CD4-positive, alpha-beta T cell (primary cell): ENCODE results near the gene AOAH. TPM values are rescaled to one million over a fixed set of nuclear protein-coding genes. Genes with fewer than 3 reads are reported as not detected.
A peak's percentile ranks its signal among the peaks of the same experiment; 100 is the strongest.

Source experiments
- ATAC-seq: fragments of 200-7000 bp; cut with Tn5 transposase; one replicate; pipeline ENCODE4 v1.10.0; 2022; ENCODE audit warnings: mild to moderate bottlenecking; ENCODE audit not compliant: poor library complexity
- CTCF ChIA-PET: fragments of 350-600 bp; sonication (Branson Sonifier 250); formaldehyde crosslinking; loops from one replicate; lab custom pipeline; 2021; ENCODE audit warnings: antibody characterized with exemption, inconsistent platforms; lab: Charles Lee
- POLR2A ChIA-PET: fragments of 350-600 bp; sonication (Branson Sonifier 250); formaldehyde crosslinking; loops from one replicate; lab custom pipeline; 2021; ENCODE audit warnings: antibody characterized with exemption, inconsistent platforms; lab: Charles Lee
- DNase-seq, 14 experiments: peaks; one replicate each; pipeline ENCODE4 v3.0.0-alpha.2; 2013 to 2020; ENCODE audit warnings: mixed read lengths in 2 of 14
- H3K27ac ChIP-seq, 2 donors: one replicate each; pipeline versions ENCODE4 v1.5.1 to v1.7.0; 2013; ENCODE audit warnings: low read length in 2 of 2, low read depth in 1 of 2, mild to moderate bottlenecking in 1 of 2
- H3K27me3 ChIP-seq, 2 experiments: 1 replicate in 1 of 2; 2 replicates in 1 of 2; pipeline versions ENCODE4 v1.6.1 to v1.7.0; 2013; ENCODE audit warnings: low read length in 2 of 2, control low read depth in 1 of 2, mild to moderate bottlenecking in 1 of 2, moderate library complexity in 1 of 2; ENCODE audit not compliant: insufficient read depth in 2 of 2, control insufficient read depth in 1 of 2
- H3K36me3 ChIP-seq: one replicate; pipeline ENCODE4 v1.6.1; 2013; ENCODE audit warnings: low read length, control low read depth; ENCODE audit not compliant: insufficient read depth
- H3K4me1 ChIP-seq: one replicate; pipeline ENCODE4 v1.6.1; 2013; ENCODE audit warnings: low read length, control low read depth; ENCODE audit not compliant: insufficient read depth
- H3K4me3 ChIP-seq: one replicate; pipeline ENCODE4 v1.5.1; 2013; ENCODE audit warnings: mild to moderate bottlenecking, low read length, moderate library complexity
- H3K9me3 ChIP-seq, 2 experiments: 1 replicate in 1 of 2; 2 replicates in 1 of 2; pipeline versions ENCODE4 v1.6.1 to v1.7.0; 2013; ENCODE audit warnings: low read length in 2 of 2, mild to moderate bottlenecking in 2 of 2, control low read depth in 1 of 2, moderate library complexity in 1 of 2; ENCODE audit not compliant: control insufficient read depth in 1 of 2, insufficient read depth in 1 of 2
- H3K27ac Mint-ChIP-seq: one replicate; pipeline ENCODE4 v1.8.0; 2020; ENCODE audit warnings: mixed read lengths
- H3K27me3 Mint-ChIP-seq: one replicate; pipeline ENCODE4 v1.8.0; 2021; ENCODE audit warnings: mixed read lengths
- H3K36me3 Mint-ChIP-seq: one replicate; pipeline ENCODE4 v1.8.0; 2021; ENCODE audit warnings: low read depth, mixed read lengths
- H3K4me1 Mint-ChIP-seq: one replicate; pipeline ENCODE4 v1.8.0; 2021; ENCODE audit warnings: low read depth, mixed read lengths
- H3K4me3 Mint-ChIP-seq: one replicate; pipeline ENCODE4 v1.8.0; 2020; ENCODE audit warnings: mild to moderate bottlenecking, mixed read lengths
- H3K9me3 Mint-ChIP-seq: one replicate; pipeline ENCODE4 v1.8.0; 2020; ENCODE audit warnings: mixed read lengths
- intact Hi-C, 2 experiments: fragments of 100-400 bp; cut with DNase I in 1 of 2; cut with micrococcal nuclease in 1 of 2; formaldehyde crosslinking; loops; one replicate each; pipeline versions ENCODE4 v1.15.1 to v1.9.0; 2023 to 2025; cut with DNase I, micrococcal nuclease
- polyA plus RNA-seq, 2 donors: library from polyadenylated mRNA; unstranded; fragments of 120-200 nt; gene quantifications; one replicate each; pipeline ENCODE4 v1.2.1, GENCODE V29; 2013
- total RNA-seq, 174 experiments: library from RNA in 2 of 174; stranded (reverse) in 2 of 174; gene quantifications; one replicate each; pipeline ENCODE4 v1.2.3 and lab custom pipeline; 2021 to 2026
- TF ChIP-seq, protein P1 (sequence below): fragments of 200-600 bp; IDR thresholded peaks from one replicate; pipeline ENCODE4 v1.8.0; 2022; ENCODE audit warnings: antibody characterized with exemption, mild to moderate bottlenecking

AOAH gene, protein sequence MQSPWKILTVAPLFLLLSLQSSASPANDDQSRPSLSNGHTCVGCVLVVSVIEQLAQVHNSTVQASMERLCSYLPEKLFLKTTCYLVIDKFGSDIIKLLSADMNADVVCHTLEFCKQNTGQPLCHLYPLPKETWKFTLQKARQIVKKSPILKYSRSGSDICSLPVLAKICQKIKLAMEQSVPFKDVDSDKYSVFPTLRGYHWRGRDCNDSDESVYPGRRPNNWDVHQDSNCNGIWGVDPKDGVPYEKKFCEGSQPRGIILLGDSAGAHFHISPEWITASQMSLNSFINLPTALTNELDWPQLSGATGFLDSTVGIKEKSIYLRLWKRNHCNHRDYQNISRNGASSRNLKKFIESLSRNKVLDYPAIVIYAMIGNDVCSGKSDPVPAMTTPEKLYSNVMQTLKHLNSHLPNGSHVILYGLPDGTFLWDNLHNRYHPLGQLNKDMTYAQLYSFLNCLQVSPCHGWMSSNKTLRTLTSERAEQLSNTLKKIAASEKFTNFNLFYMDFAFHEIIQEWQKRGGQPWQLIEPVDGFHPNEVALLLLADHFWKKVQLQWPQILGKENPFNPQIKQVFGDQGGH
- total RNA-seq = 10 to 100 TPM; 27.5 to 30.3 TPM
- polyA plus RNA-seq (2013, experiment 1 of 2) = 45.4 TPM
- 35.2 TPM for polyA plus RNA-seq (2013, experiment 2 of 2)
- total RNA-seq (lab: John Stamatoyannopoulos, UW) = 1.2 to 50.1 (median 5.9) reads per million in 172 experiments

DNA sequence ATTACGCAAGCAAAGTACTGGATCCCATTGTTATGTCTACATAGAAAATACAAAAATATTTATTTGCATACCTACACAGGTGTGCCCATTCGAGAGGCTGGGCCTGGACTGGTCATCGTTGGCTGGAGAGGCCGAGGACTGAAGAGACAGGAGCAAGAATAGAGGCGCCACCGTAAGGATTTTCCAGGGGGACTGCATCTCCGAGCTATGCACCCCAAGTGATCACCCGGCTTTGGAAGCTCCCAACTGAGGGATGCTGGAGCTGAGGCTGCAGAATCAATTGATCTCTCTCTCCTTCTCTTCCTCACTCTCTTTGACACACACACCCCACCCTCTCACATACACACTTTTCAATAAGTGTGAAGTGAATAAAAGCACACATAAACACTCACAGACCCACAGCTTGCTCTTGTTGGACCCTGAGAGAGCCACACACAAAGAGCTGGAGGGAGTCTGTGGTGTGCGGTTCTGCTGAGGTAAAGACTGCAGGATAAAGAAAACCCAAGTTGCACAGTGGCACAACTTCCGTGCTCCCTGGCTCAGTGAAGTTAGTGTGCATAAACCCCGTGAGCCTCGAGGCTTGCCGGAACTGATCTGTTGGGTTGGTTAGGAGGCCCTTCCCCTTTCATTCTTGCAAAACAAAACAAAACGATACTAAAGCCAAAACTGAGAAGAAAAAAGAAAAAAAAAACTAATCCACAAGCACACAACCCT lies at the start of gene AOAH:
TSS of gene AOAH (minus strand) at position 544 of the 714 bp plus-strand sequence. CDS start at position 198, 346 bp downstream.
- Mint-ChIP-seq H3K27ac (peak within 1 kb of the TSS; percentile 94), H3K4me3 (peak within 1 kb of the TSS; percentile 78), H3K27me3 (no peaks in the 10 kb centered on the region), H3K4me1 (peaks cover 95% of the 10 kb centered on the region), H3K36me3 (peaks cover 6% of the 10 kb centered on the region), H3K9me3 (no peaks in the 10 kb centered on the region)
- Histone ChIP-seq H3K4me1 (peaks cover 59% of the 10 kb centered on the region), H3K36me3 (no peaks in the 10 kb centered on the region), H3K4me3 (peak within 1 kb of the TSS; percentile 58), H3K27me3 (no peaks in the 10 kb centered on the region), H3K27ac (peak within 1 kb of the TSS; percentile 44 to 51), H3K9me3 (no peaks in the 10 kb centered on the region)
- TF ChIP-seq, protein P1, sequence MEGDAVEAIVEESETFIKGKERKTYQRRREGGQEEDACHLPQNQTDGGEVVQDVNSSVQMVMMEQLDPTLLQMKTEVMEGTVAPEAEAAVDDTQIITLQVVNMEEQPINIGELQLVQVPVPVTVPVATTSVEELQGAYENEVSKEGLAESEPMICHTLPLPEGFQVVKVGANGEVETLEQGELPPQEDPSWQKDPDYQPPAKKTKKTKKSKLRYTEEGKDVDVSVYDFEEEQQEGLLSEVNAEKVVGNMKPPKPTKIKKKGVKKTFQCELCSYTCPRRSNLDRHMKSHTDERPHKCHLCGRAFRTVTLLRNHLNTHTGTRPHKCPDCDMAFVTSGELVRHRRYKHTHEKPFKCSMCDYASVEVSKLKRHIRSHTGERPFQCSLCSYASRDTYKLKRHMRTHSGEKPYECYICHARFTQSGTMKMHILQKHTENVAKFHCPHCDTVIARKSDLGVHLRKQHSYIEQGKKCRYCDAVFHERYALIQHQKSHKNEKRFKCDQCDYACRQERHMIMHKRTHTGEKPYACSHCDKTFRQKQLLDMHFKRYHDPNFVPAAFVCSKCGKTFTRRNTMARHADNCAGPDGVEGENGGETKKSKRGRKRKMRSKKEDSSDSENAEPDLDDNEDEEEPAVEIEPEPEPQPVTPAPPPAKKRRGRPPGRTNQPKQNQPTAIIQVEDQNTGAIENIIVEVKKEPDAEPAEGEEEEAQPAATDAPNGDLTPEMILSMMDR = no peak
- DNase-seq (peak; percentile 56 to 93 (median 74)), ATAC-seq (peak; percentile 96)
- intact Hi-C loops = loop anchor here (1.0 to 10.0 kb wide), 8 partner anchors 37 to 153 kb away; no protein-coding TSS in a partner anchor
- ChIA-PET CTCF (no interaction called here), POLR2A (interaction anchor here (0.7 to 8.4 kb wide), 12 partner anchors 11 to 1096 kb away, joined by 3 to 59 read pairs (median 4); no protein-coding TSS in a partner anchor)

DNA sequence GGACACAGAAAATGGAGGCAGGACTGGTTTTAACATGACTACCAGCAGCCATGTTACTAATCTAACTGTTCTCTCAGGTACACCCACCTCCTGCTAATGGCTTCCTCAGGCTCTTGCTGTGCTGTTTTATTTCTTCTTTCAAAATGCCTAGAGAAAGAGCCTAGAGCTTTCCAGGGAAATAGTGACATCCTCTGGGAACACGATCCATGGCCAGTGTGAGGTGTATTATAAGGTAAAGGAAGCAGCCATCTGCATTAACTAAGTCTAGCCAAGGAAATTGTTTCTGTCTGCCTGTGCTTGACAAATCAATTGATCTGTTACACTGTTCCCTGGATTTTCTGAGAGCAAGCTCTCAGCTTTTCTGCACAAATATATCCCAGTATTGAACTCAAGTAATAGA lies 42.2 kb upstream of the AOAH start:
- Mint-ChIP-seq H3K36me3 (no peaks in the 10 kb centered on the region), H3K27me3 (no peaks in the 10 kb centered on the region), H3K4me1 (peaks cover 39% of the 10 kb centered on the region), H3K27ac (peak overlapping the region; percentile 62), H3K4me3 (no peak overlapping the region), H3K9me3 (no peaks in the 10 kb centered on the region)
- DNase-seq (no peak), ATAC-seq (no peak)
- CTCF ChIA-PET = interaction anchor here (1.2 kb wide), 1 partner anchor 14 kb away, joined by 3 read pairs; no protein-coding TSS in a partner anchor
- TF ChIP-seq, protein P1 = no peak
- Histone ChIP-seq H3K36me3 (no peaks in the 10 kb centered on the region), H3K27me3 (no peaks in the 10 kb centered on the region), H3K4me1 (no peaks in the 10 kb centered on the region), H3K27ac (no peak overlapping the region), H3K9me3 (no peaks in the 10 kb centered on the region), H3K4me3 (no peak overlapping the region)
- intact Hi-C loops = no loop called here
- POLR2A ChIA-PET = interaction anchor here (0.5 to 1.3 kb wide), 3 partner anchors 10 to 43 kb away, joined by 3 to 4 read pairs (median 3); no protein-coding TSS in a partner anchor

DNA sequence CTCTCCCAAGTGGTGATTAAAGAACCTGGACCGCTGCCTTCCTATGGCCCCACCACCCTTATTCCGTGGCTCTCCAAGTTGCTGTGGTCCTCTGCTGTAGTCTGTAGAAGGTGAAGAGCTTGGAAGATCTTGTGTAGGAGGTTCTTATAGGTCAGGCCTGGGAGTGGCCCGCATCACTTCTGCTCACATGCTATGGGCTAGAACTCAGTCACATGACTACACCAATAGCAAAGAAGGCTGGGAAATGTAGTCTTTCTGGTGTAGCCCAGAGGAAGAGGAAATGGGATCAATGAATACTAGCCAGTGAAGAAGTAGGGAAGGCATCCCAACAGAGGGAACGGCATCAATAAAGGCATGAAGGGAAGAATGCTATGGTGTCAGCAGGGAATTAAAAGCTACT lies 41.3 kb upstream of the AOAH start:
- Mint-ChIP-seq H3K27me3 (no peaks in the 10 kb centered on the region), H3K36me3 (no peaks in the 10 kb centered on the region), H3K9me3 (no peaks in the 10 kb centered on the region), H3K4me3 (no peak overlapping the region), H3K27ac (peak overlapping the region; percentile 62), H3K4me1 (peaks cover 39% of the 10 kb centered on the region)
- no peaks in the 10 kb centered on the region for H3K27me3 ChIP-seq
- H3K4me3 ChIP-seq = no peak overlapping the region
- no peaks in the 10 kb centered on the region for H3K9me3 ChIP-seq
- intact Hi-C loops = no loop called here
- ATAC-seq = peak; percentile 64
- H3K4me1 ChIP-seq = no peaks in the 10 kb centered on the region
- TF ChIP-seq, protein P1 = no peak
- ChIA-PET POLR2A (no interaction called here), CTCF (interaction anchor here (1.3 kb wide), 1 partner anchor 23 kb away, joined by 3 read pairs; no protein-coding TSS in a partner anchor)
- no peaks in the 10 kb centered on the region for H3K36me3 ChIP-seq
- H3K27ac ChIP-seq = no peak overlapping the region
- DNase-seq = peak in 1 of 14 experiments; percentile 34
